Endothelial cell of umbilical vein (primary cell): Measurements from ENCODE around the gene LILRA2.
"Not testable (repeated sequence)": the region's sequence is repeated elsewhere in the genome, so short reads cannot be mapped to it uniquely, and the experiment has no call there.

Source experiments
- EZH2 ChIP-seq: IDR thresholded peaks from 2 replicates; pipeline ENCODE4 v1.6.1; 2012; ENCODE audit warnings: borderline replicate concordance, low read depth, mild to moderate bottlenecking, moderate library complexity, low read length, inconsistent platforms; ENCODE audit not compliant: severe bottlenecking
- FOS ChIP-seq: IDR thresholded peaks from 2 replicates; pipeline ENCODE4 v1.6.1; 2011; ENCODE audit warnings: mild to moderate bottlenecking, low read length, moderate library complexity, borderline replicate concordance; ENCODE audit not compliant: insufficient read depth
- GATA2 ChIP-seq: IDR thresholded peaks from 2 replicates; pipeline ENCODE4 v1.7.0; 2011; ENCODE audit warnings: low read depth, mild to moderate bottlenecking, moderate library complexity, mixed read lengths, low read length; ENCODE audit not compliant: insufficient read length, insufficient read depth
- JUN ChIP-seq: IDR thresholded peaks from 2 replicates; pipeline ENCODE4 v1.6.1; 2011; ENCODE audit warnings: borderline replicate concordance, low read depth; ENCODE audit not compliant: insufficient read length, insufficient read depth
- POLR2A ChIP-seq: IDR thresholded peaks from 2 replicates; pipeline ENCODE4 v1.6.1; 2012; ENCODE audit warnings: low read depth, mild to moderate bottlenecking, control low read depth, low read length
- POLR2AphosphoS5 ChIP-seq: IDR thresholded peaks from 2 replicates; pipeline ENCODE4 v1.6.1; 2012; ENCODE audit warnings: low read depth, mild to moderate bottlenecking, control low read depth, low read length, moderate library complexity; ENCODE audit not compliant: insufficient read depth
- TF ChIP-seq, protein P1 (sequence below), 2 donors: IDR thresholded peaks; 1 replicate in 1 of 2; 2 replicates in 1 of 2; pipeline ENCODE4 v1.5.1; 2011; ENCODE audit warnings: low read length in 2 of 2, mild to moderate bottlenecking in 2 of 2, moderate library complexity in 2 of 2, control low read depth in 1 of 2, inconsistent platforms in 1 of 2, low read depth in 1 of 2; ENCODE audit not compliant: insufficient read depth in 1 of 2; ENCODE audit errors: extremely low read depth in 1 of 2
- TF ChIP-seq, protein P2 (sequence below): IDR thresholded peaks from 2 replicates; pipeline ENCODE4 v1.6.1; 2011; ENCODE audit not compliant: insufficient read depth, insufficient read length

DNA sequence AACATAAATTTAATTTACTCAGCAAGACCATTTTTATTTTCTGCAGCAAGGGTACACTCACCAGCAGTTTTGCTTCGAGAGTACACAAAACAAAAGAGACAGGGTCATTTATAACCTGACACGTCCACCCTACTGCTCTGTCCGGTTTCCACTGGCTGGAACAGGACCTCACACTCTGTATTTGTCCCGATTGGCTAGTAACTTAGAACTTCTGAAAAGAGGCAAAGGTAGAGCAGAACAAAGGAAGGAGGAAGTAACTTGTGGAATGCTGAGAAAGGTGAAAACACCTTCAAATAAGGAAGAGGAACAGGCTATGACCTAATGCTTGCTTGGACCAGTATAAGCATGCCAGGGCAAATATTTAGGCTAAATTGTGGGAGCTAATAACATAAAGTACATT, 54.3 kb downstream of the LILRA2 start:
- TF ChIP-seq, protein P1, sequence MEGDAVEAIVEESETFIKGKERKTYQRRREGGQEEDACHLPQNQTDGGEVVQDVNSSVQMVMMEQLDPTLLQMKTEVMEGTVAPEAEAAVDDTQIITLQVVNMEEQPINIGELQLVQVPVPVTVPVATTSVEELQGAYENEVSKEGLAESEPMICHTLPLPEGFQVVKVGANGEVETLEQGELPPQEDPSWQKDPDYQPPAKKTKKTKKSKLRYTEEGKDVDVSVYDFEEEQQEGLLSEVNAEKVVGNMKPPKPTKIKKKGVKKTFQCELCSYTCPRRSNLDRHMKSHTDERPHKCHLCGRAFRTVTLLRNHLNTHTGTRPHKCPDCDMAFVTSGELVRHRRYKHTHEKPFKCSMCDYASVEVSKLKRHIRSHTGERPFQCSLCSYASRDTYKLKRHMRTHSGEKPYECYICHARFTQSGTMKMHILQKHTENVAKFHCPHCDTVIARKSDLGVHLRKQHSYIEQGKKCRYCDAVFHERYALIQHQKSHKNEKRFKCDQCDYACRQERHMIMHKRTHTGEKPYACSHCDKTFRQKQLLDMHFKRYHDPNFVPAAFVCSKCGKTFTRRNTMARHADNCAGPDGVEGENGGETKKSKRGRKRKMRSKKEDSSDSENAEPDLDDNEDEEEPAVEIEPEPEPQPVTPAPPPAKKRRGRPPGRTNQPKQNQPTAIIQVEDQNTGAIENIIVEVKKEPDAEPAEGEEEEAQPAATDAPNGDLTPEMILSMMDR (IDR thresholded peaks at IDR 0.05; ENCODE audit: extremely low read depth in 1 of 2, insufficient read depth in 1 of 2, low read depth in 1 of 2, low read length in 2 of 2), result not testable (repeated sequence)
- TF ChIP-seq, protein P2, sequence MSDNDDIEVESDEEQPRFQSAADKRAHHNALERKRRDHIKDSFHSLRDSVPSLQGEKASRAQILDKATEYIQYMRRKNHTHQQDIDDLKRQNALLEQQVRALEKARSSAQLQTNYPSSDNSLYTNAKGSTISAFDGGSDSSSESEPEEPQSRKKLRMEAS, result not testable (repeated sequence)
- TF ChIP-seq POLR2AphosphoS5, GATA2, POLR2A, EZH2, JUN, FOS: not testable (repeated sequence)
